Endothelial cell of umbilical vein (primary cell): ENCODE measurements around the gene ALS2. TPM values are rescaled to one million over a fixed set of nuclear protein-coding genes. Genes with fewer than 3 reads are reported as not detected.

Source experiments
- BruUV-seq: library from RNA; stranded (reverse); fragments of 400-500 nt; replicated peaks from 2 replicates; lab custom pipeline; 2021; lab: Mats Ljungman, UMichigan
- CTCF ChIA-PET: fragments of 300-600, 350-600 bp; sonication (Branson Sonifier 250); formaldehyde crosslinking; loops from one replicate; lab custom pipeline; 2021; ENCODE audit warnings: antibody characterized with exemption, inconsistent platforms; lab: Charles Lee
- POLR2A ChIA-PET: fragments of 300-600, 350-600 bp; sonication (Branson Sonifier 250); formaldehyde crosslinking; loops from one replicate; lab custom pipeline; 2021; ENCODE audit warnings: antibody characterized with exemption, inconsistent platforms; lab: Charles Lee
- DNase-seq: peaks from one replicate; pipeline ENCODE4 v3.0.0-alpha.2; 2011; ENCODE audit warnings: low read depth, low spot score
- FAIRE-seq: peaks from 2 replicates; lab custom pipeline; 2011; peaks lifted over from hg19 to GRCh38; lab: Jason Lieb, UNC
- H2AFZ ChIP-seq: 2 replicates; pipeline ENCODE4 v1.6.0; 2012; ENCODE audit warnings: low read depth, low read length, control low read depth, inconsistent platforms
- H3K27ac ChIP-seq: 2 replicates; pipeline ENCODE4 v1.5.1; 2011; ENCODE audit warnings: low read depth, mild to moderate bottlenecking, control low read depth, low read length, moderate library complexity; ENCODE audit not compliant: insufficient read depth
- H3K27me3 ChIP-seq, 2 experiments: 2 replicates each; pipeline versions ENCODE4 v1.6.0 to v1.6.1; 2011; ENCODE audit warnings: low read length in 2 of 2, mixed read lengths in 1 of 2; ENCODE audit not compliant: control insufficient read depth in 2 of 2, insufficient read depth in 2 of 2
- H3K36me3 ChIP-seq, 2 experiments: 2 replicates in 1 of 2; 3 replicates in 1 of 2; pipeline ENCODE4 v1.5.1; 2011; ENCODE audit warnings: low read length in 2 of 2, mild to moderate bottlenecking in 1 of 2, moderate library complexity in 1 of 2; ENCODE audit not compliant: control insufficient read depth in 2 of 2, insufficient read depth in 2 of 2; ENCODE audit errors: extremely low read depth in 1 of 2
- H3K4me1 ChIP-seq: 3 replicates; pipeline ENCODE4 v1.5.1; 2011; ENCODE audit warnings: mild to moderate bottlenecking, low read length; ENCODE audit not compliant: control insufficient read depth, insufficient read depth; ENCODE audit errors: extremely low read depth
- H3K4me2 ChIP-seq: 2 replicates; pipeline ENCODE4 v1.6.1; 2011; ENCODE audit warnings: low read length, control low read depth, mixed read lengths; ENCODE audit not compliant: insufficient read depth
- H3K4me3 ChIP-seq, 3 experiments: fragments of 200-600 bp in 1 of 3; sonication (generic), shearing (Covaris generic) in 1 of 3; replicated peaks in 1 of 3; 2 replicates each; pipeline ENCODE4 v1.5.1; 2011 to 2016; ENCODE audit warnings: control low read depth in 3 of 3, low read length in 3 of 3, mild to moderate bottlenecking in 2 of 3, inconsistent platforms in 1 of 3, low read depth in 1 of 3, moderate library complexity in 1 of 3; ENCODE audit not compliant: insufficient read depth in 1 of 3
- H3K79me2 ChIP-seq: 2 replicates; pipeline ENCODE4 v1.6.0; 2012; ENCODE audit warnings: low read length, inconsistent platforms; ENCODE audit not compliant: control insufficient read depth, insufficient read depth
- H3K9ac ChIP-seq: replicated peaks from 2 replicates; pipeline ENCODE3; 2011; ENCODE audit warnings: low read length, control low read depth; ENCODE audit not compliant: insufficient read depth; ENCODE audit errors: extremely low read depth
- H3K9me1 ChIP-seq: replicated peaks from 3 replicates; pipeline ENCODE4 v1.6.0; 2011; ENCODE audit warnings: mild to moderate bottlenecking, low read length; ENCODE audit not compliant: control insufficient read depth, insufficient read depth; ENCODE audit errors: extremely low read depth
- H3K9me3 ChIP-seq: replicated peaks from 2 replicates; pipeline ENCODE4 v1.5.1; 2012; ENCODE audit warnings: low read length, inconsistent platforms; ENCODE audit not compliant: control insufficient read depth, insufficient read depth
- H4K20me1 ChIP-seq: replicated peaks from 2 replicates; pipeline ENCODE3; 2011; ENCODE audit warnings: mild to moderate bottlenecking, low read length; ENCODE audit not compliant: control insufficient read depth, insufficient read depth; ENCODE audit errors: extremely low read depth
- FOS ChIP-seq: IDR thresholded peaks from 2 replicates; pipeline ENCODE4 v1.6.1; 2011; ENCODE audit warnings: mild to moderate bottlenecking, low read length, moderate library complexity, borderline replicate concordance; ENCODE audit not compliant: insufficient read depth
- GATA2 ChIP-seq: IDR thresholded peaks from 2 replicates; pipeline ENCODE4 v1.7.0; 2011; ENCODE audit warnings: low read depth, mild to moderate bottlenecking, moderate library complexity, mixed read lengths, low read length; ENCODE audit not compliant: insufficient read length, insufficient read depth
- JUN ChIP-seq: IDR thresholded peaks from 2 replicates; pipeline ENCODE4 v1.6.1; 2011; ENCODE audit warnings: borderline replicate concordance, low read depth; ENCODE audit not compliant: insufficient read length, insufficient read depth
- dilution Hi-C: fragments of 300-500 bp; cut with MboI; formaldehyde crosslinking; loops from one replicate; pipeline ENCODE4 v1.15.0; 2019; ENCODE audit warnings: low sequenced_read_pairs; ENCODE audit not compliant: extremely low pct_ligation_motif_present
- intact Hi-C: fragments of 100-400 bp; cut with micrococcal nuclease; formaldehyde crosslinking; loops from one replicate; pipeline ENCODE4 v1.10.0; 2022
- polyA plus RNA-seq, 4 experiments: library from polyadenylated mRNA; depleted of rRNA in 3 of 4; stranded (reverse) in 3 of 4; unstranded in 1 of 4; fragments of >200 nt; gene quantifications; 2 replicates each; pipeline versions ENCODE4 v1.2.1 to v1.2.3, GENCODE V29; 2011 to 2012; ENCODE audit warnings: missing spikeins in 1 of 4
- total RNA-seq: library from RNA; stranded (reverse); gene quantifications from 2 replicates; pipeline ENCODE4 v1.2.3, GENCODE V29; 2021
- TF ChIP-seq, protein P1 (sequence below): IDR thresholded peaks from 2 replicates; pipeline ENCODE4 v1.6.1; 2011; ENCODE audit not compliant: insufficient read depth, insufficient read length

ALS2 gene
- total and polyA plus RNA-seq, 2 donors (not counting 3 experiments of a cell fraction or from before 2014, with no cell fraction given), result 13.1 to 36.1 TPM

DNA sequence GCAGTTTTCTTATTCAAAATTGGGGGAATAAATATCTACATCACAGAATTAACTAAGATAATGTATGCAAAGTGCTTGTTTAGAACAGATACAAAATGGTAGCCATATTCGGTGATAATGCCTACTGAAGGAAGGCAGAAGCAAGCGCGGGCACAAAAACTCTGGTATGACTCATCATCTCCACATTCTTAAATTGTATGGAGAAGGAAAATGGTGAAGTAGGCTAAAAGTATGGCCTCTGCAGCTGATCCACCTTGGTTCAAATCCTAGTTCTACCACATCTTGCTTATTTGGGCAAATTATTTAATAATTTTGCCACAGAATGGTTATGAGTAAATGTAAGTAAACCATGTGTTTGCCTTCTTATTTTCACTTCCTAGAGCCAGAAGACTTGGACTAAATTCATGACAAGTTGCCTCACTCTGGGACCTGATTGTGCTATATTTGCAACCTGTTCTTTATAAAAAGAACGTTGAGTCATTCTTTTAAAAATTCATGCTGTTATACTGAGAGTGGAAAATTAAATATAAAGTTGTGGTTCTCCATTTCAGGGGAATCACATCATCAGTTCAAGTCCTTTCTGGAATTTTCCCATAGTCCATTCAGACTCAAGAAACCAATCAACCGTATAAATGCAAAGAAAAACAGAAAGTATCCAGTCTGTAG is 16.6 kb upstream of the ALS2 start:
- peaks cover 14% of the 10 kb centered on the region for H3K4me1 ChIP-seq
- H3K9me3 ChIP-seq, result no peaks in the 10 kb centered on the region
- H3K27ac ChIP-seq, result no peak overlapping the region
- no peaks in the 10 kb centered on the region for H3K79me2 ChIP-seq
- no TSS peak for BruUV-seq
- no peak overlapping the region for H3K4me3 ChIP-seq
- FAIRE-seq (no peak), DNase-seq (no peak)
- no peak overlapping the region for H2AFZ ChIP-seq
- CTCF ChIA-PET, result interaction anchor here (0.5 to 1.2 kb wide), 5 partner anchors 16 to 382 kb away, joined by 3 to 10 read pairs (median 3); partner anchors contain the start of gene ALS2
- no peak overlapping the region for H3K4me2 ChIP-seq
- intact Hi-C loops (loop anchor here (5.0 to 10.0 kb wide), 4 partner anchors 65 to 320 kb away; partner anchors contain the start of gene FZD7), dilution Hi-C loops (no loop called here)
- H3K9me1 ChIP-seq, result no peaks in the 10 kb centered on the region
- no peak for TF ChIP-seq FOS
- peak; percentile 15 for TF ChIP-seq JUN
- no peaks in the 10 kb centered on the region for H4K20me1 ChIP-seq
- peaks cover 0 to 3% of the 10 kb centered on the region in 2 experiments for H3K27me3 ChIP-seq
- POLR2A ChIA-PET, result no interaction called here
- no peaks in the 10 kb centered on the region for H3K36me3 ChIP-seq
- no peak overlapping the region for H3K9ac ChIP-seq

DNA sequence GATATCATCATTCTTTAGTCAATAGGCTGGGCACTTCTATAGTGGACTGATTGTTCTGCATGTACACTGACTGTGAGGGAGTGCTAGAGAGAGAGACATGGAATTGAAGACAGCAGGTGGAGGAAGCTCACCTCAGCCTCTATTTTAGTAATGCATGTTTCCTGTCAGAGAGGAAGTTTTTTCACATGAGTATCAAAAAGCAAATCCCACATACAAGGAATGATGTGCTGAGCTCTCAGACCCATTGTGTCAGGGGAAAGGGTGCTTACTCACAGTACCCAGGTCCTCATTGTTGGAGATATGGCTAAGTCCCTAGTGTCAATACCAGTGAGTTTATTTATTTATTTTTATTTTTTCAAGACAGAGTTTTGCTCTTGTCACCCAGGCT is 15.7 kb upstream of the ALS2 start:
- dilution Hi-C loops, result no loop called here
- TF ChIP-seq, protein P1, sequence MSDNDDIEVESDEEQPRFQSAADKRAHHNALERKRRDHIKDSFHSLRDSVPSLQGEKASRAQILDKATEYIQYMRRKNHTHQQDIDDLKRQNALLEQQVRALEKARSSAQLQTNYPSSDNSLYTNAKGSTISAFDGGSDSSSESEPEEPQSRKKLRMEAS, result no peak
- TF ChIP-seq GATA2 (no peak), FOS (no peak)
- FAIRE-seq, result no peak
- no peaks in the 10 kb centered on the region for H3K36me3 ChIP-seq
- H3K4me2 ChIP-seq, result no peak overlapping the region
- no peak overlapping the region for H3K9ac ChIP-seq
- peaks cover 14% of the 10 kb centered on the region for H3K4me1 ChIP-seq
- no peaks in the 10 kb centered on the region for H3K9me1 ChIP-seq
- ChIA-PET CTCF (interaction anchor here (0.5 to 1.2 kb wide), 3 partner anchors 64 to 383 kb away, joined by 3 to 10 read pairs (median 8); no protein-coding TSS in a partner anchor), POLR2A (no interaction called here)
- no peak overlapping the region for H2AFZ ChIP-seq
- H3K4me3 ChIP-seq, result no peak overlapping the region
- H3K9me3 ChIP-seq, result no peaks in the 10 kb centered on the region
- no peak for DNase-seq
- no peaks in the 10 kb centered on the region for H3K79me2 ChIP-seq
- H3K27ac ChIP-seq, result no peak overlapping the region
- H4K20me1 ChIP-seq, result no peaks in the 10 kb centered on the region
- intact Hi-C loops, result loop anchor here (1.0 to 10.0 kb wide), 5 partner anchors 66 to 382 kb away; partner anchors contain the start of gene FZD7
- no TSS peak for BruUV-seq
- no peaks in the 10 kb centered on the region for H3K27me3 ChIP-seq
